ENCODE measurements around the gene SPN.
"Not testable (repeated sequence)": the region's sequence is repeated elsewhere in the genome, so short reads cannot be mapped to it uniquely, and the experiment has no call there.

- TF ChIP-seq CTCF (conservative IDR thresholded peaks at IDR 0.05; ENCODE audit: low read depth, low read length); EZH2 (IDR thresholded peaks at IDR 0.05; ENCODE audit: borderline replicate concordance, low read depth, low read length, poor library complexity, severe bottlenecking): not testable (repeated sequence)
Measured at GRCh38 chr16:29695675-29696074, 32.6 kb downstream of the SPN start.

All from A673 (cell line).